ENCODE results near the gene SAMD15.
"Not testable (repeated sequence)": the region's sequence is repeated elsewhere in the genome, so short reads cannot be mapped to it uniquely, and the experiment has no call there.

DNA sequence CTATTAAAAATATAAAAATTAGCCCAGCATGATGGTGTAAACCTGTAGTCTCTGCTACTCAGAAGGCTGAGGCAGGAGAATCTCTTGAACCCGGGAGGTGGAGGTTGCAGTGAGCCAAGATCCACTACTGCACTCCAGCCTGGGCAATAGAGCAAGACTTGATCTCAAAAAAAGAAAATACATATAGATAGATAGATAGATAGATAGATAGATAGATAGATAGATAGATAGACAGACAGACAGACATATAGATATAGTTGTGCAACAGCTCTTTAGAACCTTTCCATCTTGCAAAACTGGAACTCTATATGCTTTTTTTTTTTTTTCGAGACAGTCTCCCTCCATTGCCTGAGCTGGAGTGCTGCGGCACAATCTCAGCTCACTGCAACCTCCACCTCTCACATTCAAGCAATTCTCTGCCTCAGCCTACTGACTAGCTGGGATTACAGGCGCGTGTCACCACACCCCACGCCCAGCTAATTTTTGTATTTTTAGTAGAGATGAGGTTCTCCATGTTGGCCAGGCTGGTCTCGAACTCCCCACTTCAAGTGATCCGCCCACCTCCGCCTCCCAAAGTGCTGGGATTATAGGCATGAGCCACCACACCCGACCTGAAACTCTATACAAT lies 38.3 kb downstream of the SAMD15 start:
- TF ChIP-seq POLR2A (IDR thresholded peaks at IDR 0.05; ENCODE audit: low read length); GATA1 (IDR thresholded peaks at IDR 0.05; ENCODE audit: low read depth, low read length): not testable (repeated sequence)
